Measurements from ENCODE around the gene ADCY7. TPM values are rescaled to one million over a fixed set of nuclear protein-coding genes. Genes with fewer than 3 reads are reported as not detected.

Gene ADCY7
- total and polyA plus RNA-seq, 9 donors, result 10.2 to 78.9 (median 36.4) TPM

DNA sequence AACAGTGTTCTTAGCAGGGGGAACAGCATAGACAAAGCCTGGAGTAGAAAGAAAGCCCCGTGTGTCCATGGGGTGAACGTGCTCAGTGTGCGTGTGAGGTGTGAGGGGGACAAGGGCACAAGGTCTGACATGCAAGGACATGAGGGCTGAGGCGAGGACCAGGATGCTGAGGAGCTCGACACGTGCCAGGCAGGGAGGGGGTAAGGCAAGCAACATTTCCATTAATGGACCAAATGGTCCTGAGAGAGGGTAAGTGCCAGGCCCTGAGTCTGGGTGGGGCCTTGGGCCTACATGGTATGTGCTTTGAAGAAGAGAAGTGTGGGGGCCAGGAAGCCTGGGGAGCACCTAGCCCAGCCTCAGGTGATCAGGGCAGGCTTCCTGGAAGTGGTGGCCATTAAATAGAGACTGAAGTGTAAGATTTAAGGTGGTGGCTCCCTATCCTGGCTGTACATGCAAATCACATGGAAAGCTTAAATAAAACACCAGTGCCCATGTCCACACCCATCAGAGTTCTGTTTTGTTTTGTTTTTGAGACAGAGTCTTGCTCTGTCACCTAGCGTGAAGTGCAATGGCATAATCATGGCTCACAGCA is 29.3 kb downstream of the ADCY7 start:
- H3K27ac ChIP-seq, result no peak overlapping the region
- DNase-seq, result peak in 2 of 5 donors; percentile 5 to 10
- H3K27me3 ChIP-seq, result no peaks in the 10 kb centered on the region
- H3K4me1 ChIP-seq (ENCODE audit: insufficient read depth), result no peaks in the 10 kb centered on the region
- intact Hi-C loops (cut with DNase I), result no loop called here
- no peak overlapping the region for H3K4me3 ChIP-seq
- no peak for TF ChIP-seq EP300 (IDR thresholded peaks at IDR 0.05)
- TF ChIP-seq, protein P1, sequence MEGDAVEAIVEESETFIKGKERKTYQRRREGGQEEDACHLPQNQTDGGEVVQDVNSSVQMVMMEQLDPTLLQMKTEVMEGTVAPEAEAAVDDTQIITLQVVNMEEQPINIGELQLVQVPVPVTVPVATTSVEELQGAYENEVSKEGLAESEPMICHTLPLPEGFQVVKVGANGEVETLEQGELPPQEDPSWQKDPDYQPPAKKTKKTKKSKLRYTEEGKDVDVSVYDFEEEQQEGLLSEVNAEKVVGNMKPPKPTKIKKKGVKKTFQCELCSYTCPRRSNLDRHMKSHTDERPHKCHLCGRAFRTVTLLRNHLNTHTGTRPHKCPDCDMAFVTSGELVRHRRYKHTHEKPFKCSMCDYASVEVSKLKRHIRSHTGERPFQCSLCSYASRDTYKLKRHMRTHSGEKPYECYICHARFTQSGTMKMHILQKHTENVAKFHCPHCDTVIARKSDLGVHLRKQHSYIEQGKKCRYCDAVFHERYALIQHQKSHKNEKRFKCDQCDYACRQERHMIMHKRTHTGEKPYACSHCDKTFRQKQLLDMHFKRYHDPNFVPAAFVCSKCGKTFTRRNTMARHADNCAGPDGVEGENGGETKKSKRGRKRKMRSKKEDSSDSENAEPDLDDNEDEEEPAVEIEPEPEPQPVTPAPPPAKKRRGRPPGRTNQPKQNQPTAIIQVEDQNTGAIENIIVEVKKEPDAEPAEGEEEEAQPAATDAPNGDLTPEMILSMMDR (IDR thresholded peaks at IDR 0.05), result no peak
- TF ChIP-seq POLR2A (IDR thresholded peaks at IDR 0.05), result no peak
- H3K36me3 ChIP-seq, result no peaks in the 10 kb centered on the region
- WGBS, 3 donors, result 93 to 96% (median 94%) methylated on average over 7 of the region's 7 CpGs
- no peaks in the 10 kb centered on the region for H3K9me3 ChIP-seq

DNA sequence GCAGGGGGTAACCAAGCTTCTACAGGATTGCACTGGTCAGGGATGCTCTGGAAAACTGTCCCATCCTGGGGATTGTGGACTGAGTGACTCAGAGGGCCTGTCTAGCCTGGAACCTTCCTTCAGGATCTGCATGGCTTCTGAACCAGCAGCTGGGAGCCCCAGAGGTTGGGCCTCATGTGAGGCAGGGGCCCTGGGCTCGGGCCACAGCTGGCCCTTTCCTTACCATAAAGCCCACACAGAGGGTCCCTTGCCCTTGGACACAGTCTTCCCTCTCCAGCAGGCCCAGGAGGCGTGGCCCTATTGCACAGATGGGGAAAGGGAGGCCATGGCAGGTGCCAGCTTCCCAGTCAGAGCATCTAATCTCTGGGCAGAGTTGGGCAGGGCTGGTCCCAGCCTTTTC is 30.5 kb downstream of the ADCY7 start:
- intact Hi-C loops (cut with DNase I), result no loop called here
- peak in 1 of 5 donors; percentile 0 for DNase-seq
- Histone ChIP-seq H3K4me3 (no peak overlapping the region), H3K27me3 (no peaks in the 10 kb centered on the region), H3K4me1 (ENCODE audit: insufficient read depth) (no peaks in the 10 kb centered on the region), H3K36me3 (no peaks in the 10 kb centered on the region), H3K9me3 (no peaks in the 10 kb centered on the region), H3K27ac (no peak overlapping the region)
- 77 to 94% (median 86%) methylated on average over 2 of the region's 2 CpGs for WGBS, 3 donors
- no peak for TF ChIP-seq EP300 (IDR thresholded peaks at IDR 0.05)
- TF ChIP-seq, protein P1 (IDR thresholded peaks at IDR 0.05), result no peak
- no peak for TF ChIP-seq POLR2A (IDR thresholded peaks at IDR 0.05)

DNA sequence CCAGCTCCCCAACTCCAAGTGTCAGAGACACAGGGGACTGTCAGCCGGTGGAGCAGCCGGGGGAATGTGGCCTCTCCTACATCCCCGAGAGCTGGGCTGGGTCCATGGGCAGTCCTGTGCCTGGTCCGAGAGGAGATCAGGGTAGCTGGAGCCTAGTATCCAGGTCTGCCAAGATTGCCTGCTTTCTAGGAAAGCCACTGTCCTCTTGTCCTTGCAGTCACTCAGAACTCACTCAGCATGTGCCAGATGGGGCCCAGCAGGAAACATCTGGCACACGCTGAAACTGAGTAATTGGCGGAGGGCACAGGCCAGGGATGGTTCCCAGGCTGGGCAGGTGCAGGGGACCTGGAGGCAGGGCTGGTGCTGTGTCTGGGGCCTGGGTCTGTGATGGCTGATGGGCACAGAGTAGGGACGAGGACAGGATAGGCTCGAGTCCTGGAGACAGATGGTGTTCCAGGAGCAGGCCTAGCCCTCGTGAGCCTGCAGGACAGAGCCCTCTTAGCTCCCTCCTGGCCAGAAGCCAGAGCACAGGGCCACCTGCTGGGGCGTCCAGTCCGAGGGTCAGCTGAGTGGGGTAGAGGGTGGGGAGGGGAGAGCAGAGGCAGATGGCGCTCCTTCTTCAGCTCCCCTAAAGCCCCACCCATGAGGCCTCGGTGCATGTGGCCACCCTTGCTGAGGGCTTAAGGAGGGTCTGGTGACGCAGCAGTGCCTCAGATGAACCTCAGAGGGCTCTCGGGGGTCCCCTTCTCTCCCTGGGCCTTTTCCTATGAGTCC is 31.1 kb downstream of the ADCY7 start:
- Histone ChIP-seq H3K27ac (no peak overlapping the region), H3K4me3 (no peak overlapping the region), H3K9me3 (no peaks in the 10 kb centered on the region), H3K27me3 (no peaks in the 10 kb centered on the region), H3K4me1 (ENCODE audit: insufficient read depth) (no peaks in the 10 kb centered on the region), H3K36me3 (no peaks in the 10 kb centered on the region)
- TF ChIP-seq EP300 (IDR thresholded peaks at IDR 0.05) (no peak), POLR2A (IDR thresholded peaks at IDR 0.05) (no peak)
- TF ChIP-seq, protein P1 (IDR thresholded peaks at IDR 0.05), result no peak
- WGBS, 3 donors, result 77 to 91% (median 86%) methylated on average over 13 to 15 of the region's 15 CpGs
- intact Hi-C loops (cut with DNase I), result no loop called here
- peak in 3 of 5 donors; percentile 18 to 30 (median 20) for DNase-seq

DNA sequence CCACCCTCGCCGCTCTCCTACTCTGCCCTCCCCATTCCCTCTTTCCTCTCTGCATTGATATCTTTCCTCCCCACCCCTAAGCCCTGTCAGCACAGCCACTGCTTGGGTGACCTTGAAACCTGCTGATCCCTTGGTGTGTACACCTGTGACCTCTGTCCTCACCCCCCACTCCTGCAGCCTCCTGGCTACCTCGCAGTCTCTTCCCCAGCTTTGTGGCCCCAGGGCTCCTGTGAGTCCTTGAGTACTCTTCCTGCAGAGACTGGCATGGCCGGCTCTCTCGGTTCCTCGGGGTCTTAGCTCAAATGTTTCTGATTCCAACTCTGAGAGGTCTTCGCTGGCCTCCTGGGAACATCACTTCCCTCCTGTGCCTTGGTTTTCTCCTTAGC is 31.7 kb downstream of the ADCY7 start:
- 92 to 95% (median 93%) methylated on average over 7 of the region's 7 CpGs for WGBS, 3 donors
- Histone ChIP-seq H3K9me3 (no peaks in the 10 kb centered on the region), H3K27ac (no peak overlapping the region), H3K36me3 (no peaks in the 10 kb centered on the region), H3K4me3 (no peak overlapping the region), H3K4me1 (ENCODE audit: insufficient read depth) (peaks cover 4% of the 10 kb centered on the region), H3K27me3 (no peaks in the 10 kb centered on the region)
- TF ChIP-seq EP300 (IDR thresholded peaks at IDR 0.05), result no peak
- no peak for TF ChIP-seq POLR2A (IDR thresholded peaks at IDR 0.05)
- TF ChIP-seq, protein P1 (IDR thresholded peaks at IDR 0.05), result no peak
- DNase-seq, result peak in 2 of 5 donors; percentile 7 to 11
- intact Hi-C loops (cut with DNase I), result no loop called here

Data from ovary (tissue), 9 donors.